Skeletal muscle tissue (tissue), 4 donors: Measurements from ENCODE around the gene OR2V2. TPM values are rescaled to one million over a fixed set of nuclear protein-coding genes. Genes with fewer than 3 reads are reported as not detected.

Experiments
- H3K27ac ChIP-seq: one replicate; pipeline ENCODE4 v1.7.0; 2013; ENCODE audit warnings: mild to moderate bottlenecking, low read depth, low read length, inconsistent platforms
- H3K27me3 ChIP-seq, 3 donors: one replicate each; pipeline ENCODE4 v1.7.0; 2013; ENCODE audit warnings: low read length in 3 of 3; ENCODE audit not compliant: control insufficient read depth in 3 of 3, insufficient read depth in 3 of 3
- H3K36me3 ChIP-seq, 3 donors: one replicate each; pipeline ENCODE4 v1.7.0; 2013; ENCODE audit warnings: low read length in 3 of 3; ENCODE audit not compliant: control insufficient read depth in 3 of 3, insufficient read depth in 3 of 3
- H3K4me1 ChIP-seq, 3 donors: one replicate each; pipeline ENCODE4 v1.7.0; 2013; ENCODE audit warnings: low read length in 3 of 3, mild to moderate bottlenecking in 3 of 3; ENCODE audit not compliant: control insufficient read depth in 3 of 3, insufficient read depth in 3 of 3
- H3K4me3 ChIP-seq, 3 donors: one replicate each; pipeline ENCODE4 v1.7.0; 2013; ENCODE audit warnings: low read length in 3 of 3
- H3K9ac ChIP-seq, 3 donors: one replicate each; pipeline ENCODE4 v1.7.0; 2013; ENCODE audit warnings: low read length in 3 of 3, mild to moderate bottlenecking in 3 of 3, moderate library complexity in 2 of 3, low read depth in 1 of 3
- H3K9me3 ChIP-seq, 3 donors: one replicate each; pipeline ENCODE4 v1.7.0; 2013; ENCODE audit warnings: low read length in 3 of 3; ENCODE audit not compliant: control insufficient read depth in 3 of 3
- total RNA-seq: library from RNA; depleted of rRNA; stranded (reverse); fragments of >200 nt; gene quantifications from one replicate; pipeline ENCODE4 v1.2.3, GENCODE V29; 2014
- donor health status: Osteomylitis.

The OR2V2 gene
- total RNA-seq, 1 donor from 2014 or later = not detected

- Histone ChIP-seq H3K4me3 (no peak overlapping the region), H3K4me1 (peaks cover 0 to 2% (median 0%) of the 10 kb centered on the region in 3 donors), H3K27me3 (peaks cover 37 to 52% (median 49%) of the 10 kb centered on the region in 3 donors), H3K9me3 (no peaks in the 10 kb centered on the region), H3K27ac (no peak overlapping the region), H3K36me3 (no peaks in the 10 kb centered on the region), H3K9ac (no peak overlapping the region)
These were observed 32.3 kb upstream of the OR2V2 start for GRCh38 chr5:181114844-181115778.

DNA sequence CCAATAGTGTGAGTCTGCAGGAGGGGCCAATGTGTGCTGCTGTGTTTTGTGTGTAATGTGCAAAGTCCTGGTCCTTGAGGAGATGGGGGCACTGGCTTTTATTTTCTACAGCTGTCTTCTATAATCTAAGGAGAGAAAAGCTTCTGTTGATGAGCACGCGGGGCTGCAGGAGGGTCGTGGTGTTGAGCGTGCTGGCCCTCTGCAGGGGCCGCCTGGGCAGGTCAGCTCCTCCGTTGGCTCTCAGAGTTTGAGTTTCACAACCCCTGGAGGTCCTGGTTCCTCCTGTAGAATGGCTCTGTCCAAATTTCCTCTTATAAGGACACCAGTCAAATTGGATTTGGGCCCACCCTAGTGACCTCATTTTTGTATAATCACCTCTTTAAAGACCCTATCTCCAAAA, 29.0 kb upstream of the OR2V2 start:
- Histone ChIP-seq H3K4me1 (peaks cover 0 to 5% (median 2%) of the 10 kb centered on the region in 3 donors), H3K9ac (no peak overlapping the region), H3K27ac (no peak overlapping the region), H3K9me3 (no peaks in the 10 kb centered on the region), H3K4me3 (no peak overlapping the region), H3K36me3 (no peaks in the 10 kb centered on the region), H3K27me3 (peaks cover 35 to 57% (median 50%) of the 10 kb centered on the region in 3 donors)

DNA sequence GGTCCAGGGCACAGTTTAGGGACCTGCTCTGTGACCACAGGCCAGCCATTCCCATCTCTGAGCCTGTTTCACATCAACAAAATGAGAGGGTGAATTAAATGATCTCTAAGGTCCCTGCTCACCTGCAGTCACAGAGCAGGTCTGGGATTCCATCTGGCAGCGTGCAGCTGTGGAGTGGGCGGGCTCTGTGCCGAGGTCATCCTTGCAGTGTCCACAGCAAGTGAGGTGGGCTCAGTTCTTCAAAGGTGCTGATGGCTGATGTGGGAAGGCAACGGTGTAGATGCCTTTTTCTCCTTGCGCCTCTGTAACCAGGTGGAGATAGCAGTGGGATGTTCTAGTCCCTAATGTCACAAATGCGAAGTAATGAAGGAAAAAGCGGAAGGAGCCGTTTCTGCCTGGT, 28.3 kb upstream of the OR2V2 start:
- Histone ChIP-seq H3K4me1 (peaks cover 0 to 5% (median 2%) of the 10 kb centered on the region in 3 donors), H3K9ac (no peak overlapping the region), H3K27ac (no peak overlapping the region), H3K27me3 (peaks cover 31 to 51% (median 45%) of the 10 kb centered on the region in 3 donors), H3K4me3 (no peak overlapping the region), H3K36me3 (no peaks in the 10 kb centered on the region), H3K9me3 (no peaks in the 10 kb centered on the region)

DNA sequence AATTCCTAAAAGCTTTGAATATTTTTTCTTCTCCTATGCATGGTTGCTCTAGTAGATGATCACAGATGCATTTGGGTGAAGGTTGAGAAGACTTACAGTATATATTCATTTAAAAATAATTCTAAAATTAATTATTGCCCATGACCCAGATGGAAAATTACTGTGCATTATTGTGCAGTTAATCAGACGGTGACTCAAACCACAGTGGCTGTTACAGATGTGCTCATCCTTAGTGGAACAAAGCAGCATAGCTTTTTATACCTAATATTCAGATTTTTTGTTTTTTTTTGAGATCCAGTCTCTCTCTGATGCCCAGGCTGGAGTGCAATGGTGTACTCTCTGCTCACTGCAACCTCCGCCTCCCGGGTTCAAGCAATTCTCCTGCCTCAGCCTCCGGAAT, 27.1 kb upstream of the OR2V2 start:
- no peak overlapping the region for H3K9ac ChIP-seq
- H3K36me3 ChIP-seq = no peaks in the 10 kb centered on the region
- H3K4me3 ChIP-seq = no peak overlapping the region
- H3K9me3 ChIP-seq = no peaks in the 10 kb centered on the region
- peaks cover 24 to 48% (median 33%) of the 10 kb centered on the region in 3 donors for H3K27me3 ChIP-seq
- H3K4me1 ChIP-seq = peaks cover 0 to 5% (median 1%) of the 10 kb centered on the region in 3 donors
- H3K27ac ChIP-seq = no peak overlapping the region

DNA sequence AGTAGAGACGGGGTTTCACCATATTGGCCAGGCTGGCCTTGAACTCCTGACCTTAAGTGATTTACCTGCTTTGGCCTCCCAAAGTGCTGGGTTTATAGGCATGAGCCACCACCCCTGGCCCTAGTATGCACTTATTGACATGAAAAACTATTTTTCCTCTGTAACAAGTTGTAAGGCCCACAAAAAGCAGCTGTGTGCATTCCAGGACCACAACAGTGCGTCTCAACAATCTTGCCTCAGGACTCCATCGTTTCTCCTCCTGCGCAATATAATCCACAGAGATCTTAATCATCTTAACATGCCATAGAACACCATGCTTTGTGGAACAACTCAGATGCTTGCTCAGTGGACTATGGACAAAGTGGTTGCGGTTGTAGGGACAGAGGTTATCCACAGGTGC, 26.6 kb upstream of the OR2V2 start:
- H3K27me3 ChIP-seq = peaks cover 22 to 43% (median 30%) of the 10 kb centered on the region in 3 donors

GRCh38 chr5:181121675-181122561, 25.5 kb upstream of the OR2V2 start:
- Histone ChIP-seq H3K4me3 (no peak overlapping the region), H3K4me1 (peaks cover 0 to 5% (median 0%) of the 10 kb centered on the region in 3 donors), H3K9ac (no peak overlapping the region), H3K27me3 (peaks cover 22 to 38% (median 26%) of the 10 kb centered on the region in 3 donors), H3K9me3 (no peaks in the 10 kb centered on the region), H3K36me3 (no peaks in the 10 kb centered on the region), H3K27ac (no peak overlapping the region)

More for the DNA sequence above, 26.6 kb upstream of the OR2V2 start:
- no peaks in the 10 kb centered on the region for H3K9me3 ChIP-seq
- H3K36me3 ChIP-seq = no peaks in the 10 kb centered on the region
- H3K4me1 ChIP-seq = peaks cover 0 to 5% (median 0%) of the 10 kb centered on the region in 3 donors
- no peak overlapping the region for H3K4me3 ChIP-seq
- no peak overlapping the region for H3K27ac ChIP-seq
- H3K9ac ChIP-seq = no peak overlapping the region

DNA sequence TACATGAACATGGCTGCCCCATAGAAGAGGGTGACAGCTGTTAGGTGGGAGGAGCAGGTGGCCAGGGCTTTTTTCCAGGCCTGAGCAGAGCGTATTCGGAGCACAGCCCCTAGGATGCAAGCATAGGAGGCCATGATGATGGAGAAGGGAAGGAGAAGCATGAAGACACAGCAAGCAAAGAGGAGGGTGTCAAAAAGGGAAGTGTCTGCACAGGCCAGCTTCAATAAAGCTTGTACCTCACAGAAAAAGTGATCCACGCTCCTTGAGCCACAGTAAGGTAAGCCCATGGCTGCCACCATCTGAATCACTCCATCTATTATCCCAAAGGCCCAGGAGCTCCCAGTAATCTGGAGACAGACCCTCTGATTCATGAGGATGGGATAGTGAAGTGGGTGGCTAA, 22.9 kb upstream of the OR2V2 start:
- peaks cover 0 to 5% (median 0%) of the 10 kb centered on the region in 3 donors for H3K4me1 ChIP-seq
- H3K4me3 ChIP-seq = no peak overlapping the region
- peaks cover 43 to 54% (median 46%) of the 10 kb centered on the region in 3 donors for H3K27me3 ChIP-seq

DNA sequence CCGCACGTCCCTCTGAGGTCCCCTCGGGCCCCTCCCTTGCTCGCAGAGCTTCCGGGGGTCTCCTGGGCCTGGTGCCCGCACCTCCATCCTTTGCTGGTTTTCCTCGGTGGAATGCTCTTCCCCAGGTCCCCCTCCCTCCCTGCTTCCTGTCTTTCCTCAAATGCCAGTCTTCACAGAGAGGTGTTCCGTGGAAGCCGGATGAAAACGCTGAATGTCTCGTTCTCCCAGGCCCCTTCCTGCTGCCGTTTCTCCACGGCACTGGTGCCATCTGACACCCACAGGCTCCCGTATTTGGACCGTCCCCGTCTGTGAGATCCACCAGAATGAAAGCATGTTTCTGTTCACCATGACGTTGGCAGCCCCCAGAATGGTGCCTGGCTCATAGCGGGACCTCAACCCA, 20.5 kb upstream of the OR2V2 start:
- Histone ChIP-seq H3K27me3 (peaks cover 43 to 58% (median 50%) of the 10 kb centered on the region in 3 donors), H3K9ac (no peak overlapping the region), H3K36me3 (no peaks in the 10 kb centered on the region), H3K4me1 (peaks cover 0 to 1% (median 0%) of the 10 kb centered on the region in 3 donors), H3K27ac (no peak overlapping the region), H3K9me3 (no peaks in the 10 kb centered on the region), H3K4me3 (no peak overlapping the region)

More for the DNA sequence above, 22.9 kb upstream of the OR2V2 start:
- no peak overlapping the region for H3K27ac ChIP-seq
- H3K9me3 ChIP-seq = no peaks in the 10 kb centered on the region
- no peak overlapping the region for H3K9ac ChIP-seq
- H3K36me3 ChIP-seq = no peaks in the 10 kb centered on the region

- no peak overlapping the region for H3K27ac ChIP-seq
- no peaks in the 10 kb centered on the region for H3K36me3 ChIP-seq
- H3K9ac ChIP-seq = no peak overlapping the region
- no peaks in the 10 kb centered on the region for H3K9me3 ChIP-seq
- peaks cover 42 to 58% (median 45%) of the 10 kb centered on the region in 3 donors for H3K27me3 ChIP-seq
- no peak overlapping the region for H3K4me3 ChIP-seq
- no peaks in the 10 kb centered on the region for H3K4me1 ChIP-seq
These were observed 19.9 kb upstream of the OR2V2 start for GRCh38 chr5:181127456-181127855.
